CD4-positive, alpha-beta T cell treated with Interleukin-10 for 1 hour (primary cell): ENCODE data around the gene CYP4V2.

Experiments
- DNase-seq: peaks from one replicate; pipeline ENCODE4 v3.0.0-alpha.2; 2020

CYP4V2 gene

DNA sequence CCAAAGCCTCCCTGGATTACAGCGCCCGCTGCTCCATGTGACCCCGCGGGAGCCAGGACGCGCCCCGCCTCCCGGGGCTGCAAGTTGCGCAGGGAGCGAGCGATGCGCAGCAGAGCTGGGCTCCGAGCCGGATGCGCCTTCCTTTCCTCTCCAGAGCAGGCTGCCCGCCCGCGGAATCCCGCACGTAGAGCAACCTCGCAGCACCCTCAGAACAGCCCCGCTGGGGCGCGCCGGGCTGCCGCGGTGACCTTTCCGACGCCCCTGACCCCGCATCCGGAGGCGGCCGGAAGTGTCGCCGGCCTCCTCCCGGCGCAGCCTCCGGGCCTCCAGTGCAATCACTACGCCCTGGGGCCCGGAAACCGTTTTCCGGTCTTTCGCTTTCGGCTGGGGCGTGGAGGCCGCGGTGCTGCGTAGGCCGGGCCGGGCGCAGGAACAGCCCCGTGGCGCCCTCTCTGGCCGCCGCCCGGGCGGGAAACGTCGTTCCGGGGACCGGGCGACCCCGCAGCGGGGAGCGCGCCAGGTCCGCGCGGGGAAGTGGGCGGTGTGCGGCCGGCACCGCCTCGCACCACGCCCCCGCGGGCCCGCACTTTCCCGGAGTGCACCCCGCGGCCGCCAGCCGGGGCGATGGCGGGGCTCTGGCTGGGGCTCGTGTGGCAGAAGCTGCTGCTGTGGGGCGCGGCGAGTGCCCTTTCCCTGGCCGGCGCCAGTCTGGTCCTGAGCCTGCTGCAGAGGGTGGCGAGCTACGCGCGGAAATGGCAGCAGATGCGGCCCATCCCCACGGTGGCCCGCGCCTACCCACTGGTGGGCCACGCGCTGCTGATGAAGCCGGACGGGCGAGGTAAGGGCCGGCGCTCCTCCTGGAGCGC lies at the start of gene CYP4V2:
TSS of gene CYP4V2 (plus strand) at position 368 of the 866 bp plus-strand sequence. CDS start at position 625, 257 bp downstream.
- DNase-seq = peak; percentile 90

GRCh38 chr4:186144198-186144945 lies 47.0 kb upstream of the CYP4V2 start:
- no peak for DNase-seq

DNA sequence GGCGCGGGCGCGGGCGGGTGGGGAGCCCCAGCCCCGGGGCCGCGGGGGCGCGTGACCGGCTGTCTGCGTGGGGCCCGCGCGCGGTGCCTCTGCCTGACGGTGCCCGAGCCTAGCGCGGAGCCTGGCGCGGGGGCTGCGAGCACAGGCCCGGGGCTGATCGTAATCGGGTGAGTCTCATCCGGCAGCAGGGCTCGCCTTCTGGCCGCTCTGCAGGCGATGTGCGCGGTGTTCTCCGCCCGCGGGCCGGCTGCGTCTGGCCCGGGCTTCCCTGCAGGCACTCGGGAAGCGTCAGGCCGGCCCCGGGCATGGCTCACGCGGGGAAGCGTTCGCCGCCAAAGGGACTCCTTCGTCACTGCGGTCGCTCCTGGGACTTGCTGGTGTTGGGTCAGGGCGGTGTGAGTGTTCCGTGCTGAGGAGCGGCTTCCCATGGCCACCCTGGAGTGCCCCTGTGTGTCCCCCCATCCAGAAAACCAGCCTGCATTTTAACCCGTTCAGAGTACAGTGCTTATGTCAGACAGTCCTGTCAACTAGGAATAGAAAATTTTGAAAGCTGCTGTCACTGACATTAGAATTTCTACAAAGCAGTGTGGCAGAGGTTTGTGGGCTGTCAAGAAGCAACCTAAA lies 46.3 kb upstream of the CYP4V2 start:
- no peak for DNase-seq

DNA sequence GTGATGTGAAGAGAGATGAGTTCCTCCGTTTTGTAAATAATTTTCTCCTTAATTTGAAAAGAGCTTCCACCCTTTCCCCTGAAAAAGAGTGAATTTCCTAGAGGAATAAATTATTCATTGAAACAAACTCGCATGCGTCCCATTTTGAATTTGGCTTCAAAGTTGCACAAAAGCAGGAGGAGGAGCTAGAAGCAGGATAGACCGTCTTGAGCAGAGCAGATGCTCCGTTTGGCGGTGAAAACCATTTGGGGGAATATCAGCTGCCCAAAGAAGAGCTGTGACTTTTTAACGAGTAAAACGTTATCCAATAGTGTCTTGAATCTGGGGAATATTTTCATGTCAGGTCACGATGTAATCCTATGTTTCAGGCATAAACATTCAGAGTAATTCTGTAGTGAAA lies 44.9 kb upstream of the CYP4V2 start:
- DNase-seq = no peak

GRCh38 chr4:186148336-186148975 lies 42.9 kb upstream of the CYP4V2 start:
- no peak for DNase-seq

DNA sequence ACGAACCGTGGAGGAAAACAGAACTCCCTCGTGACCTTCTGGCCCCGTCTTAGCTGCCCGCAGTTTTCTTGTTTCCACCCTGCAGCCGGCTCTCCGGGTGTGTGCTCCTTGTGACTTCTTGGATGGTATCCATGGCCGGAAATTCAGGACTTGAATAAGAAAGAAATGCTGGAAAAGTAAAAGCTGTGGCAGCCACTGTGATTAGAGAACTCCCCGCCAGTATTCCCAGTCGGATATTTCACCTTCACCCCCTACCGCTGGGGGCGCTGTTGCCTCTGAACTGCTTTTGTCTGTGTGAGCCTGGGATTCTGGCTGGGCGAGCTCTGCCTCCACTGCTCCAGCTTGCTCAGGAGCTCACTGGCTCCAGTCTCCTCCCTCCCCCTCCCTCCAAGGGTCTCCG lies 41.5 kb upstream of the CYP4V2 start:
- DNase-seq = no peak

DNA sequence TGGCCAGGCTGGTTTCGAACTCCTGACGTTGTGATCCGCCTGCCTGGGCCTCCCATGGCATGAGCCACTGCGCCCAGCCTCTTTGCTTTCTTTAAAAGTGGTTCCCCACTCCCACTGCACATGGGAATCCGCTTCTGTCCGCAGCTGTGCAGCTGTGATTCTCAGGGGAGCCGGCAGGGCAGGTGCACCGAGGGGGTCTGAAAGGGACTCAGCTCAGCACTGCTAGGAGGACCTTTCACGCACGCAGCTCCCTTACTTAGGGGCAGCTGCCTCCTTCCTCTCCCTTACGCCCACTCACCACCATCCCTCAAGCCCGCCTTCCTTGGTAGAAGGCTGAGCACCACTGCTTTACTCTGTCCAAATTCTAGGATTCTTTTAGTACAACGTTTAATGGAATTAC lies 40.4 kb upstream of the CYP4V2 start:
- no peak for DNase-seq

GRCh38 chr4:186151499-186151898 lies 39.9 kb upstream of the CYP4V2 start:
- DNase-seq = no peak

- no peak for DNase-seq
These were observed 33.1 kb upstream of the CYP4V2 start for GRCh38 chr4:186158021-186158813.

GRCh38 chr4:186158966-186159365 lies 32.4 kb upstream of the CYP4V2 start:
- no peak for DNase-seq

DNA sequence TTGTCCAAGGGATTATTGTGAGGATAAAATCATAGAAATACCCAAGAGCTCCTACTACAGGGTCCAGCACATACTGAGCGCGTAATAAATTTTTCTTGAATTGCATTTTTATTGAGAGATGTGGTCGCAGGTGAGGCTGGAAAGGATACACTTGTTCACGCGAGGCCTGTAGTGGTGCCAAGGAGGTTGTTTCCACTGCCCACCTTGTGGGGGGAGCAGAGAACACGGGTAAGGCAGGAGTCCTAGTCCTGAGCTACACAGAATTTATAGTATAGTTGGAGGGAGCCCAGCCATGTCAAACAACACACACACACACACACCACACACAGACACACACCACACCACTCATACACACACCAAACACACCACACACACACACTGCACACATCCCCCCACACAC lies 31.8 kb upstream of the CYP4V2 start:
- DNase-seq = no peak

DNA sequence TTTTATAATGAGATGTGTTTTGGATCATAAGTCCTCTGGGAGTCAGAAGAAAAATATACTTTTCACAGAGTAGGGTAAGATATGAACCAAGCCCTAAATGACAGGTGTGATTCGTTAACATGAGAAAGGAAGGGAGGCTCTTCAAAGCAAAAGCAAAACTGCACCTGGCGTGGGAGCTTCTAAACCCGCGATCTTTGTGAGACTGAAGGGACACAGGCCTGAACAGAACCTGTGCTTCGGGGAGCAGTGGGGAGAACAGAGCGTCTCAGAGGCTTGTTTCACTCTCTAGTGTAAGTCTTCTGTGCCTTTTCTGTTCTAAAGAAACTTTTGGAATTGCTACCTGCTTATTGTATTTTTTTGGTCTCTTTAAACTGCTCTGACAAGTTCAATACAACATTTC lies 30.2 kb upstream of the CYP4V2 start:
- DNase-seq = peak; percentile 34

GRCh38 chr4:186166852-186167512 lies 24.4 kb upstream of the CYP4V2 start:
- no peak for DNase-seq

GRCh38 chr4:186167605-186168004 lies 23.8 kb upstream of the CYP4V2 start:
- DNase-seq = no peak

DNA sequence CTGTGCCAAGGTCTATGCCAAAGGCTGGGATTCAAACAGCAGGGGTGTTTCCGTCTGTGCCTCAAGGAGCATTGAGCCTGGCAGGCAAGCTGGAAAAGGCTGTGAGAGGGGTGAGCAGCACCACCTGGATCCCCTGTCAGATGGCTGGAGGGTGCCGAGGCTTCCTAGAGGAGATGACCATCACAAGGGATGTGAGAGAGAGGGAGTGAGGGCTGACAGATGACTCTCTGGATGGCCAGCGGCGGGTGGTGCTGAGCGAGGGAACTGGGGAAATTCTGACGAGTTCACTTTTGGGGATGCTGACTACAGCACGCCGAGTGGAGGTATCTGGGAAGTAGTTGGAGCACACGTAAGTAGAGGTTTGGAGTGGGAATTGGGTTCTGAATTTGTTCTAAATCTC lies 22.6 kb upstream of the CYP4V2 start:
- DNase-seq = no peak

DNA sequence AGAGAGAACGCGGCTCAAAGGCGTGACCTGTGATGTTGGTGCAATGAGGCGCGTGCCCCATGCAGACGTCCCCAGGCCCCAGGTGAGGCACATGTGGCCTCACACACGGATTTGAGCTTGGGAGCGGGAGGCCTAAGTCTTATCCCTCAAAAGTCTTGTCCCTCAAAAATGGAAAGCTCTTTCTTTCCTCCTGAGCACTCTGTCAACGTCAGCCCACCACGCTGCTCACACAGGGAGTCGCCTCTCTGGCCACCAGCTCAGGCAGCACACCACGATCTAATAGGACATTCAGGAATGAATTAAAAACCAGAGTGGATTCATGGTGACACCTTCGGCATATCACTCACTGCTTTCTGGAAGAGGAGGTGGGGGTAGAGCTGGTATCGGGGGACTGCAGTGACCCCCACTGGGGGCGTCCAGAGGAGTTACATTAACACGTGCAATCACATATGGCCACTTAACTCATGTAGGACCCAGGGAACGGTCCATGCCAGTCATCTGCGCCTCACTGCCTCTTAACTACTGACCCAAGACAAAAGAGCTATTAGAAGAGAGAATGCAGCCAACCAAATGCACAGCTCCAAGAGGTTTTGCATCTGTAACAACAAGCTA lies 21.9 kb upstream of the CYP4V2 start:
- no peak for DNase-seq

DNA sequence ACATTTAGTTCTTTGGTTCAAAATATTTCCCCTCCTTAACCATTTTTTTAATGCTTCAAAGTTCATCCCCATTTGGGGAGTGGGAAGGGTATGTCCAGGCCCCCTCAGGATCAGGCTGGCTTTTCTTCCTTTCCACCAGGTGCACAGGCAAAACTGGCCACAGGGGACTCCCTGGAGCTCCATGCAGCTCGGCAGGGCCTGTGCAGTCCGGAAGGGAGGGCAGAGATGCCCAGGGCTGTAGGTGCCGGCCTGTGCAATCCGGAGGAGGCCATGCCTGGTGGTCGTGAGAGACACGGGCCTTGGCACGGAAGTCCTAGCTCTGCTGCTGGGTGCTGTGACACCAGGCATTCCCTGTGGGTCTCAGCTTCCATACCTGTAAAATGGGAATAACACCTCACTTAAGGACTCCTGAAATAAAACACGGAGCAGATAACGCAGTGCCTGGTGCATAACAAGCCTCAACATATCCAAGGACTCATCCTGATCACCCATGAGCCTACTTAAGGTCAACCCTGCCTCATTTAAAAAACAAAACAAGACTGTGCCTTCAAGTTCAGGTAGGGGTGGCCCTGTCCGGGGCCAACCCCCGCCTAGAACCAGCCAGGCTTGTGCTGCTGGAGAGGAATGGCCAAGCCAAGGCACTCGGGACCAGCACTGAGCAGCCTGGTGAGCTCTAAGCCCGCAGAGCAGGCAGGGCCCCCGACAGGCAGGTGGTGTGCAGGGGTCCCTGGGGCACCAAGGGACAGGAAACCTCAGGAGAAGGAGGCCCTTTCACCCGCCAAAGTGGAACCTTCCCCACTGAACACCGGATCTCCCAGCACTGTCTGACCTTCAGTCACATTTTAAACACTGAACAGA lies 21.2 kb upstream of the CYP4V2 start:
- DNase-seq = no peak

- DNase-seq = no peak
These were observed 20.4 kb upstream of the CYP4V2 start for GRCh38 chr4:186170966-186171365.

- DNase-seq = no peak
These were observed 18.8 kb upstream of the CYP4V2 start for GRCh38 chr4:186172546-186172945.

DNA sequence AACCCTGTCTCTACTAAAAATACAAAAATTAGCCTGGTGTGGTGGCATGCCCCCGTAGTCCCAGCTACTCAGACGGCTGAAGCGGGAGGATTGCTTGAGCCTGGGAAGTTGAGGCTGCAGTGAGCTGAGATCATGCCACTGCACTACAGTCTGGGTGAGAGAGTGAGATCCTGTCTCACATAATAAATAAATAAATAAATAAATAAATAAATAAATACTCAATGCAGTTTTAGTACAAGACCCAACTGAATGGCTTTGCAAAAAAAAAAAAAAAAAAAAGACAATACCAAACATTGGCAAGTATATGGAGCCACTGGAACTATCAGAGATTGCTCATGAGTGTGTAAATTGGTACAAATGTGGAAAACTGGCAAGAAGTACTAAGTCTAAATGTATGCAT lies 3.3 kb upstream of the CYP4V2 start:
- DNase-seq = no peak
